GM12891 (cell line): Measurements from ENCODE around the gene CCDC136.

Experiments
- DNase-seq: peaks from one replicate; pipeline ENCODE4 v3.0.0; 2011; ENCODE audit warnings: low spot score; ENCODE audit not compliant: insufficient read length
- FAIRE-seq: peaks from 2 replicates; lab custom pipeline; 2011; peaks lifted over from hg19 to GRCh38; lab: Jason Lieb, UNC
- PAX5 ChIP-seq: IDR thresholded peaks from 2 replicates; pipeline ENCODE4 v1.6.1; 2011; ENCODE audit warnings: low read length, moderate library complexity, mild to moderate bottlenecking; ENCODE audit not compliant: insufficient read depth, severe bottlenecking
- POLR2A ChIP-seq: IDR thresholded peaks from 2 replicates; pipeline ENCODE4 v1.6.1; 2011; ENCODE audit warnings: low read depth, low read length, control low read depth
- POLR2AphosphoS5 ChIP-seq: IDR thresholded peaks from 2 replicates; pipeline ENCODE4 v1.6.1; 2011; ENCODE audit warnings: low read depth, low read length, control low read depth
- POU2F2 ChIP-seq: IDR thresholded peaks from 2 replicates; pipeline ENCODE4 v1.6.1; 2011; ENCODE audit warnings: low read depth, mild to moderate bottlenecking, control low read depth, low read length, moderate library complexity
- SPI1 ChIP-seq: IDR thresholded peaks from 2 replicates; pipeline ENCODE4 v1.6.1; 2011; ENCODE audit warnings: low read depth, low read length, control low read depth
- TAF1 ChIP-seq: IDR thresholded peaks from 2 replicates; pipeline ENCODE4 v1.6.1; 2011; ENCODE audit warnings: low read depth, low read length, control low read depth

Gene CCDC136

GRCh38 chr7:128830231-128831177 is 38.7 kb downstream of the CCDC136 start, which contains the start of gene FLNC:
Gene FLNC (plus strand): TSS chr7:128830406. CDS start chr7:128830638, 232 bp downstream.
- peak; percentile 84 for FAIRE-seq
- no peak for DNase-seq
- TF ChIP-seq SPI1 = no peak
- no peak for TF ChIP-seq TAF1
- TF ChIP-seq POU2F2 = no peak
- no peak for TF ChIP-seq POLR2A
- TF ChIP-seq POLR2AphosphoS5 = no peak
- TF ChIP-seq PAX5 = no peak

- TF ChIP-seq SPI1 = peak; percentile 17; the same call in 1 of the 2 replicates
- no peak for TF ChIP-seq TAF1
- TF ChIP-seq POLR2AphosphoS5 = no peak
- FAIRE-seq (peak; percentile 33), DNase-seq (no peak)
Observed at GRCh38 chr7:128831178-128831993, 39.6 kb downstream of the CCDC136 start.

GRCh38 chr7:128831994-128832879 is 40.5 kb downstream of the CCDC136 start:
- FAIRE-seq (no peak), DNase-seq (no peak)
- TF ChIP-seq POLR2A = no peak
- no peak for TF ChIP-seq TAF1
- no peak for TF ChIP-seq POU2F2
- no peak for TF ChIP-seq SPI1
- TF ChIP-seq PAX5 = no peak
- no peak for TF ChIP-seq POLR2AphosphoS5

GRCh38 chr7:128832880-128833147 is 41.0 kb downstream of the CCDC136 start:
- DNase-seq = no peak
- no peak for FAIRE-seq
- TF ChIP-seq TAF1 (no peak), POLR2AphosphoS5 (no peak), POLR2A (no peak), PAX5 (no peak), POU2F2 (no peak), SPI1 (no peak)

- FAIRE-seq = no peak
- DNase-seq = no peak
- TF ChIP-seq PAX5 (no peak), POU2F2 (no peak), POLR2A (no peak), POLR2AphosphoS5 (no peak), SPI1 (no peak), TAF1 (no peak)
Observed at GRCh38 chr7:128833148-128833945, 41.6 kb downstream of the CCDC136 start.

GRCh38 chr7:128833946-128834325 is 42.2 kb downstream of the CCDC136 start:
- FAIRE-seq (no peak), DNase-seq (no peak)
- TF ChIP-seq TAF1 = no peak
- TF ChIP-seq PAX5 = no peak
- TF ChIP-seq POU2F2 = no peak
- TF ChIP-seq POLR2A = no peak
- TF ChIP-seq SPI1 = no peak
- TF ChIP-seq POLR2AphosphoS5 = no peak

GRCh38 chr7:128835231-128835751 is 43.5 kb downstream of the CCDC136 start:
- TF ChIP-seq SPI1 (no peak), TAF1 (no peak), POLR2AphosphoS5 (no peak)
- DNase-seq (no peak), FAIRE-seq (no peak)
